Neural cell (in vitro differentiated cells): ENCODE results near the gene GLS.

Source experiments
- EZH2 ChIP-seq: fragments of 200-600, 300-800 bp; shearing (Covaris generic), sonication (generic); IDR thresholded peaks from 2 replicates; pipeline ENCODE4 v1.6.1; 2014; ENCODE audit warnings: antibody characterized with exemption, low read length, borderline replicate concordance, mild to moderate bottlenecking; ENCODE audit not compliant: insufficient read depth, poor library complexity, severe bottlenecking
- MXI1 ChIP-seq: fragments of 450-650 bp; conservative IDR thresholded peaks from 2 replicates; pipeline ENCODE4 v1.6.1; 2014; ENCODE audit warnings: antibody characterized with exemption, mild to moderate bottlenecking; ENCODE audit not compliant: poor library complexity, severe bottlenecking
- POLR2AphosphoS5 ChIP-seq: IDR thresholded peaks from 2 replicates; pipeline ENCODE4 v1.6.1; 2012
- RAD21 ChIP-seq: fragments of 450-650 bp; conservative IDR thresholded peaks from 2 replicates; pipeline ENCODE4 v1.6.1; 2014; ENCODE audit warnings: antibody characterized with exemption, mild to moderate bottlenecking, moderate library complexity
- REST ChIP-seq: IDR thresholded peaks from 2 replicates; pipeline ENCODE4 v1.6.1; 2012; ENCODE audit warnings: borderline replicate concordance
- SMC3 ChIP-seq: fragments of 450-650 bp; conservative IDR thresholded peaks from 2 replicates; pipeline ENCODE4 v1.6.1; 2014; ENCODE audit warnings: antibody characterized with exemption, mild to moderate bottlenecking, moderate library complexity; ENCODE audit not compliant: poor library complexity
- TF ChIP-seq, protein P1 (sequence below): fragments of 450-650 bp; IDR thresholded peaks from 2 replicates; pipeline ENCODE4 v1.5.1; 2014; ENCODE audit warnings: antibody characterized with exemption, mild to moderate bottlenecking, moderate library complexity; ENCODE audit not compliant: poor library complexity, severe bottlenecking

GRCh38 chr2:190849774-190850173 lies 30.8 kb upstream of the GLS start:
- TF ChIP-seq, protein P1, sequence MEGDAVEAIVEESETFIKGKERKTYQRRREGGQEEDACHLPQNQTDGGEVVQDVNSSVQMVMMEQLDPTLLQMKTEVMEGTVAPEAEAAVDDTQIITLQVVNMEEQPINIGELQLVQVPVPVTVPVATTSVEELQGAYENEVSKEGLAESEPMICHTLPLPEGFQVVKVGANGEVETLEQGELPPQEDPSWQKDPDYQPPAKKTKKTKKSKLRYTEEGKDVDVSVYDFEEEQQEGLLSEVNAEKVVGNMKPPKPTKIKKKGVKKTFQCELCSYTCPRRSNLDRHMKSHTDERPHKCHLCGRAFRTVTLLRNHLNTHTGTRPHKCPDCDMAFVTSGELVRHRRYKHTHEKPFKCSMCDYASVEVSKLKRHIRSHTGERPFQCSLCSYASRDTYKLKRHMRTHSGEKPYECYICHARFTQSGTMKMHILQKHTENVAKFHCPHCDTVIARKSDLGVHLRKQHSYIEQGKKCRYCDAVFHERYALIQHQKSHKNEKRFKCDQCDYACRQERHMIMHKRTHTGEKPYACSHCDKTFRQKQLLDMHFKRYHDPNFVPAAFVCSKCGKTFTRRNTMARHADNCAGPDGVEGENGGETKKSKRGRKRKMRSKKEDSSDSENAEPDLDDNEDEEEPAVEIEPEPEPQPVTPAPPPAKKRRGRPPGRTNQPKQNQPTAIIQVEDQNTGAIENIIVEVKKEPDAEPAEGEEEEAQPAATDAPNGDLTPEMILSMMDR, result no peak
- TF ChIP-seq REST, result no peak
- TF ChIP-seq POLR2AphosphoS5, result no peak
- no peak for TF ChIP-seq EZH2
- no peak for TF ChIP-seq RAD21
- no peak for TF ChIP-seq SMC3
- TF ChIP-seq MXI1, result no peak
